Colonic mucosa (tissue), 4 donors: ENCODE results near the gene BTBD6. TPM values are rescaled to one million over a fixed set of nuclear protein-coding genes. Genes with fewer than 3 reads are reported as not detected.
"Not testable (repeated sequence)": the region's sequence is repeated elsewhere in the genome, so short reads cannot be mapped to it uniquely, and the experiment has no call there.

Experiments
- DNase-seq: peaks from one replicate; pipeline ENCODE4 v3.0.0-alpha.2; 2020
- H3K27ac ChIP-seq: fragments of 200-600 bp; one replicate; pipeline ENCODE4 v1.8.0; 2021
- H3K27me3 ChIP-seq: fragments of 200-600 bp; one replicate; pipeline ENCODE4 v1.8.0; 2021
- H3K36me3 ChIP-seq: fragments of 200-600 bp; one replicate; pipeline ENCODE4 v1.8.0; 2021
- H3K4me1 ChIP-seq: fragments of 200-600 bp; one replicate; pipeline ENCODE4 v1.8.0; 2021; ENCODE audit warnings: mild to moderate bottlenecking
- H3K4me3 ChIP-seq: fragments of 200-600 bp; one replicate; pipeline ENCODE4 v1.8.0; 2021
- H3K9ac ChIP-seq, 2 donors: one replicate each; pipeline ENCODE4 v1.7.0; 2013; ENCODE audit warnings: control low read depth in 2 of 2, low read depth in 2 of 2, low read length in 2 of 2
- H3K9me3 ChIP-seq: fragments of 200-600 bp; one replicate; pipeline ENCODE4 v1.8.0; 2021
- CTCF ChIP-seq: fragments of 200-600 bp; IDR thresholded peaks from one replicate; pipeline ENCODE4 v1.8.0; 2022; ENCODE audit warnings: antibody characterized with exemption, mild to moderate bottlenecking
- intact Hi-C: fragments of 100-400 bp; cut with DNase I; formaldehyde crosslinking; loops from one replicate; pipeline ENCODE4 v1.14.1; 2022
- total RNA-seq, 2 donors: library from RNA; stranded (reverse); fragmentation: NEBNext Ultra II Directional in 1 of 2; extraction: Animal tissue kit (Norgen Biotek cat#: 25700) in 1 of 2; gene quantifications; one replicate each; pipeline ENCODE4 v1.2.1, GENCODE V29; 2021
- donor health status: healthy.
- donor health status: DM: no; HTN: no; CAD: no.
- donor health status: DM: no; HTN: no; CAD: no.

BTBD6 gene
- total RNA-seq, 2 donors from 2014 or later, result 56.9 to 66.0 TPM

- no peak overlapping the region for H3K4me3 ChIP-seq
- no peak for TF ChIP-seq CTCF
- H3K9ac ChIP-seq, result no peak overlapping the region
- no peaks in the 10 kb centered on the region for H3K36me3 ChIP-seq
- H3K9me3 ChIP-seq, result no peaks in the 10 kb centered on the region
- H3K4me1 ChIP-seq, result no peaks in the 10 kb centered on the region
- DNase-seq, result no peak
- no peak overlapping the region for H3K27ac ChIP-seq
- intact Hi-C loops, result loop anchor here (10.0 kb wide), 2 partner anchors 70 to 190 kb away; no protein-coding TSS in a partner anchor
- H3K27me3 ChIP-seq, result no peaks in the 10 kb centered on the region
Measured at GRCh38 chr14:105285174-105285573, 36.8 kb downstream of the BTBD6 start.

- no peak for TF ChIP-seq CTCF
- H3K27ac ChIP-seq, result no peak overlapping the region
- intact Hi-C loops, result loop anchor here (10.0 kb wide), 2 partner anchors 68 to 192 kb away; no protein-coding TSS in a partner anchor
- H3K4me3 ChIP-seq, result no peak overlapping the region
- H3K9me3 ChIP-seq, result no peaks in the 10 kb centered on the region
- H3K36me3 ChIP-seq, result no peaks in the 10 kb centered on the region
- no peaks in the 10 kb centered on the region for H3K4me1 ChIP-seq
- no peak overlapping the region for H3K9ac ChIP-seq
- no peaks in the 10 kb centered on the region for H3K27me3 ChIP-seq
- no peak for DNase-seq
Measured at GRCh38 chr14:105286759-105287144, 38.4 kb downstream of the BTBD6 start.

GRCh38 chr14:105287249-105288102 is 39.1 kb downstream of the BTBD6 start:
- no peaks in the 10 kb centered on the region for H3K4me1 ChIP-seq
- no peak for DNase-seq
- no peak for TF ChIP-seq CTCF
- H3K9ac ChIP-seq, result no peak overlapping the region
- intact Hi-C loops, result loop anchor here (10.0 kb wide), 2 partner anchors 67 to 193 kb away; no protein-coding TSS in a partner anchor
- H3K9me3 ChIP-seq, result no peaks in the 10 kb centered on the region
- H3K27ac ChIP-seq, result no peak overlapping the region
- no peak overlapping the region for H3K4me3 ChIP-seq
- H3K27me3 ChIP-seq, result no peaks in the 10 kb centered on the region
- no peaks in the 10 kb centered on the region for H3K36me3 ChIP-seq

- not testable (repeated sequence) for H3K4me3 ChIP-seq
Measured at GRCh38 chr14:105288936-105289335, 40.6 kb downstream of the BTBD6 start.

DNA sequence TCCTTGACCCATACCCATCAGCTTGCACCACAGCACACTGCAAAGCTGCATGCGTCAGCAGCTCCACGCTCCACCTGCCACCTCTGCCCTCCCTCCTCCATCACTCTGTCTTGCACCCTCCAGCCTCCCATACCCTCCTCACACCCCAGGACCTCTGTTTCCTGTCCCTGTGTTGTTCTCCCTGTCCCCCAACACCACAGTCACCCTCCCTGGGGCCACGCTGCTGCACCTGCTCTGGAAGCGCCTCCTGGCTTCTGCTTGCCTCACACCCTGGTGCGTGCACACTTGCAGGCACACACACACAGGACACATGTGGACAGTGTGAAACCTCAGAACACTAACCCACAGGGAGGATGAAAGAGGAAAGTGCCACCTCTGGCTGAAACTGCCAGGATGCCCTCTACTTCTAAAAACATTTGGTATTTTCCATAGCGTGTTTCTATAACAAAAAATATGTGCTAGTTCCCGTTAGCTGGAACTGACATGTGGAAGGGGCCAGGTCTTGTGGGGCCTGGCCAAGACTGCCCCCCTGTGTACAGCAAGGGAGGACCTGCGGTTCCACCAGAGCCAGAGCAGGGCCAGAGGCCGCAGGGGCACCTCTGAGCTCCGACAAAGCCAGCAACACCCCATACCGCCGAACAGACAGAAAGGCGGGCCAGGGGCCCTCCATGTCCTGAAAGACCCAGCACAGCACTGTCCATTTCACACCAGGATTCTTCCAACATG is 42.5 kb downstream of the BTBD6 start:
- Histone ChIP-seq H3K9ac (no peak overlapping the region), H3K27ac (no peak overlapping the region), H3K9me3 (no peaks in the 10 kb centered on the region), H3K27me3 (no peaks in the 10 kb centered on the region), H3K36me3 (no peaks in the 10 kb centered on the region), H3K4me3 (no peak overlapping the region), H3K4me1 (no peaks in the 10 kb centered on the region)
- intact Hi-C loops, result no loop called here
- TF ChIP-seq CTCF, result no peak
- DNase-seq, result no peak

More at GRCh38 chr14:105288936-105289335, 40.6 kb downstream of the BTBD6 start:
- not testable (repeated sequence) for H3K9ac ChIP-seq, H3K27ac ChIP-seq, DNase-seq, H3K4me1 ChIP-seq, H3K36me3 ChIP-seq, H3K9me3 ChIP-seq, H3K27me3 ChIP-seq
- intact Hi-C loops, result loop anchor here (10.0 kb wide), 2 partner anchors 66 to 194 kb away; no protein-coding TSS in a partner anchor
